ENCODE results near the gene ZNF282. TPM values are rescaled to one million over a fixed set of nuclear protein-coding genes. Genes with fewer than 3 reads are reported as not detected.
"Not testable (repeated sequence)": the region's sequence is repeated elsewhere in the genome, so short reads cannot be mapped to it uniquely, and the experiment has no call there.

ZNF282 gene
- total RNA-seq, 4 donors from 2014 or later: 16.8 to 24.1 (median 23.0) TPM

- peaks cover 3 to 12% of the 10 kb centered on the region in 2 donors for H3K4me1 ChIP-seq
- no peak for DNase-seq
- no peak overlapping the region for H3K27ac ChIP-seq
- H3K9me3 ChIP-seq: no peaks in the 10 kb centered on the region
- no peak overlapping the region for H3K4me3 ChIP-seq
- TF ChIP-seq POLR2A (IDR thresholded peaks at IDR 0.05): no peak
- TF ChIP-seq, protein P1, sequence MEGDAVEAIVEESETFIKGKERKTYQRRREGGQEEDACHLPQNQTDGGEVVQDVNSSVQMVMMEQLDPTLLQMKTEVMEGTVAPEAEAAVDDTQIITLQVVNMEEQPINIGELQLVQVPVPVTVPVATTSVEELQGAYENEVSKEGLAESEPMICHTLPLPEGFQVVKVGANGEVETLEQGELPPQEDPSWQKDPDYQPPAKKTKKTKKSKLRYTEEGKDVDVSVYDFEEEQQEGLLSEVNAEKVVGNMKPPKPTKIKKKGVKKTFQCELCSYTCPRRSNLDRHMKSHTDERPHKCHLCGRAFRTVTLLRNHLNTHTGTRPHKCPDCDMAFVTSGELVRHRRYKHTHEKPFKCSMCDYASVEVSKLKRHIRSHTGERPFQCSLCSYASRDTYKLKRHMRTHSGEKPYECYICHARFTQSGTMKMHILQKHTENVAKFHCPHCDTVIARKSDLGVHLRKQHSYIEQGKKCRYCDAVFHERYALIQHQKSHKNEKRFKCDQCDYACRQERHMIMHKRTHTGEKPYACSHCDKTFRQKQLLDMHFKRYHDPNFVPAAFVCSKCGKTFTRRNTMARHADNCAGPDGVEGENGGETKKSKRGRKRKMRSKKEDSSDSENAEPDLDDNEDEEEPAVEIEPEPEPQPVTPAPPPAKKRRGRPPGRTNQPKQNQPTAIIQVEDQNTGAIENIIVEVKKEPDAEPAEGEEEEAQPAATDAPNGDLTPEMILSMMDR (IDR thresholded peaks at IDR 0.05 in 4 of 5, conservative IDR thresholded peaks at IDR 0.05 in 1 of 5): no peak
- no peak for ATAC-seq
- in situ Hi-C loops (cut with MboI; ENCODE audit: low sequenced_read_pairs in 4 of 4) (loop anchor here in 1 of 4 donors (25.0 kb wide), 1 partner anchor 220 kb away; the partner anchor contains the start of gene ZNF746), intact Hi-C loops (cut with DNase I; ENCODE audit: low total_unique reads) (no loop called here)
- no peaks in the 10 kb centered on the region for H3K27me3 ChIP-seq
- peaks cover 0 to 47% of the 10 kb centered on the region in 2 donors for H3K36me3 ChIP-seq
These were observed 72.4 kb downstream of the ZNF282 start for GRCh38 chr7:149267733-149268132.

- H3K27me3 ChIP-seq; H3K4me3 ChIP-seq; ATAC-seq; H3K27ac ChIP-seq; DNase-seq; H3K4me1 ChIP-seq; intact Hi-C loops (cut with DNase I; ENCODE audit: low total_unique reads); H3K9me3 ChIP-seq: not testable (repeated sequence)
- peaks cover 0 to 74% of the 10 kb centered on the region in 2 donors for H3K36me3 ChIP-seq
- in situ Hi-C loops (cut with MboI; ENCODE audit: low sequenced_read_pairs in 4 of 4): loop anchor here in 1 of 4 donors (25.0 kb wide), 1 partner anchor 213 kb away; the partner anchor contains the start of gene ZNF746
These were observed 79.1 kb downstream of the ZNF282 start for GRCh38 chr7:149274424-149274823.

Other genes with a start within 250 kb of the ZNF282 start
- 10 to 100 TPM; 10.8 to 19.6 (median 14.2) TPM for gene PDIA4, start 167.0 kb upstream of the ZNF282 start, total RNA-seq
- gene ZNF786, start 104.8 kb upstream of the ZNF282 start, total RNA-seq: 1 to 10 TPM; 1.9 to 6.1 (median 2.7) TPM
- 1 to 10 TPM; 1.2 to 3.2 (median 1.5) TPM for gene ZNF425, start 69.2 kb upstream of the ZNF282 start, total RNA-seq
- gene ZNF398, start 48.1 kb upstream of the ZNF282 start, total RNA-seq: 10 to 100 TPM; 12.8 to 19.9 (median 15.0) TPM
- gene ZNF212, start 44.1 kb downstream of the ZNF282 start, total RNA-seq: 1 to 10 TPM; 3.7 to 7.5 (median 4.7) TPM
- gene ZNF783, start 66.7 kb downstream of the ZNF282 start, total RNA-seq: 1 to 10 TPM; 3.4 to 7.1 (median 5.5) TPM

All from gastrocnemius medialis (tissue), 4 donors.